ENCODE results near the gene ARRDC4. TPM values are rescaled to one million over a fixed set of nuclear protein-coding genes. Genes with fewer than 3 reads are reported as not detected.

Gene ARRDC4
- total and polyA plus RNA-seq, 9 of the 15 experiments (the other 6 are each of a cell fraction or from before 2014, with no cell fraction given), result 4.3 to 16.1 (median 14.4) TPM

DNA sequence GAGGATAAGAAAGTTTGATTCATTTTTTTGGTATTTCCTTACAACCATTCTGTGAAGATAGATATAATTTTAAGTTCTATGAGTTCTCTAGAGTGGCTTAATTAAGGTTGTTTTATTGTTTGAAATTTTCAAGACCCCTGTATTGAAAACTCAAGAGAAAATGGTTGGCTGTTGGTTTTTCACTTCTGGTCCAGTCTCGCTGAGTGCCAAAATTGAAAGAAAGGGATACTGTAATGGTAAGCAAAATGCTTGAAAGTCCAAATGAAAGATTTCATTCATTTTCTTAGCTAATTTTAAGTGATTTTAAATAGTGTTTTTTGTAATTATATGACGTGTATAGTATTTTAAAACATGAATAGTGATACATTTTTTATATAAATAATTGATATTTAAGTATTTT lies 7.4 kb downstream of the ARRDC4 start:
- CTCF ChIA-PET (ENCODE audit: low intra/inter-chr PET ratio), result no interaction called here
- FAIRE-seq, result no peak
- in situ Hi-C loops (cut with MboI), result no loop called here

More for the DNA sequence above, 7.4 kb downstream of the ARRDC4 start:
- H2AFZ ChIP-seq (ENCODE audit: low read depth, low read length), result no peak overlapping the region
- H3K9me1 ChIP-seq (ENCODE audit: control insufficient read depth, insufficient read depth, low read length), result no peaks in the 10 kb centered on the region
- DNase-seq (ENCODE audit: extremely low read depth in 1 of 4, low spot score in 3 of 4), result no peak
- peaks cover 66% of the 10 kb centered on the region for H3K36me3 ChIP-seq (ENCODE audit: control insufficient read depth, insufficient read depth, low read length)
- H3K4me1 ChIP-seq (replicated peaks in 1 of 2; ENCODE audit: control insufficient read depth in 2 of 2, insufficient read depth in 2 of 2, low read length in 2 of 2), result peaks cover 4 to 11% of the 10 kb centered on the region in 2 experiments; a peak in 2 of 5 replicates
- H3K27ac ChIP-seq (ENCODE audit: extremely low read depth, low read depth, low read length), result no peak overlapping the region
- TF ChIP-seq RBM17 (IDR thresholded peaks at IDR 0.05; ENCODE audit: borderline replicate concordance, low read depth, low read length) (no peak), DMBX1 (CRISPR knock-in tag; IDR thresholded peaks at IDR 0.05; ENCODE audit: borderline replicate concordance) (no peak), SRSF1 (IDR thresholded peaks at IDR 0.05; ENCODE audit: low read depth, low read length) (no peak)
- TF ChIP-seq, protein P1, sequence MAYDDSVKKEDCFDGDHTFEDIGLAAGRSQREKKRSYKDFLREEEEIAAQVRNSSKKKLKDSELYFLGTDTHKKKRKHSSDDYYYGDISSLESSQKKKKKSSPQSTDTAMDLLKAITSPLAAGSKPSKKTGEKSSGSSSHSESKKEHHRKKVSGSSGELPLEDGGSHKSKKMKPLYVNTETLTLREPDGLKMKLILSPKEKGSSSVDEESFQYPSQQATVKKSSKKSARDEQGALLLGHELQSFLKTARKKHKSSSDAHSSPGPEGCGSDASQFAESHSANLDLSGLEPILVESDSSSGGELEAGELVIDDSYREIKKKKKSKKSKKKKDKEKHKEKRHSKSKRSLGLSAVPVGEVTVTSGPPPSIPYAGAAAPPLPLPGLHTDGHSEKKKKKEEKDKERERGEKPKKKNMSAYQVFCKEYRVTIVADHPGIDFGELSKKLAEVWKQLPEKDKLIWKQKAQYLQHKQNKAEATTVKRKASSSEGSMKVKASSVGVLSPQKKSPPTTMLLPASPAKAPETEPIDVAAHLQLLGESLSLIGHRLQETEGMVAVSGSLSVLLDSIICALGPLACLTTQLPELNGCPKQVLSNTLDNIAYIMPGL (CRISPR knock-in tag; IDR thresholded peaks at IDR 0.05), result no peak
- TF ChIP-seq, protein P2, sequence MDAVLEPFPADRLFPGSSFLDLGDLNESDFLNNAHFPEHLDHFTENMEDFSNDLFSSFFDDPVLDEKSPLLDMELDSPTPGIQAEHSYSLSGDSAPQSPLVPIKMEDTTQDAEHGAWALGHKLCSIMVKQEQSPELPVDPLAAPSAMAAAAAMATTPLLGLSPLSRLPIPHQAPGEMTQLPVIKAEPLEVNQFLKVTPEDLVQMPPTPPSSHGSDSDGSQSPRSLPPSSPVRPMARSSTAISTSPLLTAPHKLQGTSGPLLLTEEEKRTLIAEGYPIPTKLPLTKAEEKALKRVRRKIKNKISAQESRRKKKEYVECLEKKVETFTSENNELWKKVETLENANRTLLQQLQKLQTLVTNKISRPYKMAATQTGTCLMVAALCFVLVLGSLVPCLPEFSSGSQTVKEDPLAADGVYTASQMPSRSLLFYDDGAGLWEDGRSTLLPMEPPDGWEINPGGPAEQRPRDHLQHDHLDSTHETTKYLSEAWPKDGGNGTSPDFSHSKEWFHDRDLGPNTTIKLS (IDR thresholded peaks at IDR 0.05; ENCODE audit: borderline replicate concordance, low read depth), result no peak
- TF ChIP-seq, protein P3, sequence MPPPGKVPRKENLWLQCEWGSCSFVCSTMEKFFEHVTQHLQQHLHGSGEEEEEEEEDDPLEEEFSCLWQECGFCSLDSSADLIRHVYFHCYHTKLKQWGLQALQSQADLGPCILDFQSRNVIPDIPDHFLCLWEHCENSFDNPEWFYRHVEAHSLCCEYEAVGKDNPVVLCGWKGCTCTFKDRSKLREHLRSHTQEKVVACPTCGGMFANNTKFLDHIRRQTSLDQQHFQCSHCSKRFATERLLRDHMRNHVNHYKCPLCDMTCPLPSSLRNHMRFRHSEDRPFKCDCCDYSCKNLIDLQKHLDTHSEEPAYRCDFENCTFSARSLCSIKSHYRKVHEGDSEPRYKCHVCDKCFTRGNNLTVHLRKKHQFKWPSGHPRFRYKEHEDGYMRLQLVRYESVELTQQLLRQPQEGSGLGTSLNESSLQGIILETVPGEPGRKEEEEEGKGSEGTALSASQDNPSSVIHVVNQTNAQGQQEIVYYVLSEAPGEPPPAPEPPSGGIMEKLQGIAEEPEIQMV (tag; conservative IDR thresholded peaks at IDR 0.05; ENCODE audit: low read depth), result no peak
- 66% methylated on average over 2 of the region's 2 CpGs for WGBS (ENCODE audit: insufficient coverage, low coverage, missing lambda C conversion rate)
- H3K9ac ChIP-seq (ENCODE audit: insufficient read depth in 1 of 2, low read depth in 2 of 2, low read length in 2 of 2), result no peak overlapping the region
- POLR2A ChIA-PET, result no interaction called here
- no peak overlapping the region for H3K4me2 ChIP-seq (ENCODE audit: insufficient read depth, low read length)
- H3K4me3 ChIP-seq, result no peak overlapping the region
- no peaks in the 10 kb centered on the region for H3K9me3 ChIP-seq (replicated peaks; ENCODE audit: control insufficient read depth, insufficient read depth, low read depth, low read length)
- no peaks in the 10 kb centered on the region; the same call in 1 of the 2 replicates for H4K20me1 ChIP-seq (replicated peaks; ENCODE audit: control insufficient read depth, insufficient read depth, low read length)
- no TSS peak for BruUV-seq (replicated peaks)
- H3K79me2 ChIP-seq (ENCODE audit: control insufficient read depth, insufficient read depth, low read length), result peaks cover 29% of the 10 kb centered on the region
- no peak for ATAC-seq
- intact Hi-C loops (cut with micrococcal nuclease), result no loop called here
- H3K27me3 ChIP-seq (ENCODE audit: control insufficient read depth in 2 of 2, insufficient read depth in 2 of 2, low read length in 2 of 2), result no peaks in the 10 kb centered on the region
